MM.1S (cell line): Measurements from ENCODE around the gene NTPCR.

Experiments used
- CTCF ChIP-seq: fragments of 300-600 bp; sonication (generic); IDR thresholded peaks from 2 replicates; pipeline ENCODE4 v1.5.1; 2016; ENCODE audit warnings: antibody characterized with exemption, low read length, mixed read lengths
- EZH2 ChIP-seq: fragments of 300-600 bp; sonication (generic); optimal IDR thresholded peaks from 2 replicates; pipeline ENCODE3; 2017; ENCODE audit warnings: low read depth, mild to moderate bottlenecking, antibody characterized with exemption, low read length, mixed read lengths
- EZH2phosphoT487 ChIP-seq: fragments of 300-600 bp; sonication (generic); IDR thresholded peaks from 2 replicates; pipeline ENCODE4 v1.6.1; 2018; ENCODE audit warnings: antibody characterized with exemption, low read length

GRCh38 chr1:232982238-232982944, 32.0 kb downstream of the NTPCR start:
- TF ChIP-seq CTCF (no peak), EZH2phosphoT487 (no peak), EZH2 (no peak)
